HG03457 (cell line): ENCODE data around the gene AFF2.

Experiments
- ATAC-seq: cut with Tn5 transposase; IDR thresholded peaks from one replicate; pipeline ENCODE4 v1.9.1; 2021; ENCODE audit warnings: moderate number of reproducible peaks; ENCODE audit not compliant: unreplicated experiment

Gene AFF2

DNA sequence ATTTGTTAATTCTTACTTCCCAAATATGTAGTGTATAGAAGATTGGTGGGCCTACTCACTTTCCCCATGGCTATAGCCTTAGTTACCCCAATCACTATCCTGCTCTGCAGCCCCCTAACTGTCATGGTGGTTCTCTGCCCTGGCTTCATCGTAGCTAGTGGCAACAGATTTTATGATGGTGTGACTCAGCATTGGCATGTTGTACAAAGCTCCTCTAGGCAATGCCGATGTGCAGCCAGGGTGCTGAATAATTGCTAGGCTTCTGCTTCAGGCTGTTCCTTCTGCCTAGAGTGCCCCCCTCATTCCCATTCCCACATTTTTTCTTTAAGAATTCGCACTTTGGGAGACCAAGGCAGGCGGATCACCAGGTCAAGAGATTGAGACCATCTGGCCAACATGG, 35.2 kb downstream of the AFF2 start:
- ATAC-seq: no peak

DNA sequence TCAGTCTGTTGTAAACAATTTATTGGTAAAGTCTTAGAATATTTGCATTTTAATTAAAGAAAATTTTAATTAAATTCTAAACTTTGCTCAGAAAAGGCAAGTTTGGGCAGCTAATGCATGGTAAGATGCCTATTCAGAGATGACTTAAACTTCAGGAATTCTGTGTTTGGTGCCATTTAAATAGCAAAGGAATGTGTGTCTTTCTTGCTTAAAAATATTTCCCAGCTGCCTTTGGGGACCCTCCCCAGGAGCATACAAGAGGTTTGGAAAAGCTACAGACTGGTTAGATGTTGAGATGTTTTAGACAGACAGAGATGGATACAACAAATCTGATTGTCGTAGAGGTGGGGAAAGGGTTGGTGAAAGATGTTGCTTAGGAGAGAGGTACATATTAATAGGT, 36.5 kb downstream of the AFF2 start:
- no peak for ATAC-seq

DNA sequence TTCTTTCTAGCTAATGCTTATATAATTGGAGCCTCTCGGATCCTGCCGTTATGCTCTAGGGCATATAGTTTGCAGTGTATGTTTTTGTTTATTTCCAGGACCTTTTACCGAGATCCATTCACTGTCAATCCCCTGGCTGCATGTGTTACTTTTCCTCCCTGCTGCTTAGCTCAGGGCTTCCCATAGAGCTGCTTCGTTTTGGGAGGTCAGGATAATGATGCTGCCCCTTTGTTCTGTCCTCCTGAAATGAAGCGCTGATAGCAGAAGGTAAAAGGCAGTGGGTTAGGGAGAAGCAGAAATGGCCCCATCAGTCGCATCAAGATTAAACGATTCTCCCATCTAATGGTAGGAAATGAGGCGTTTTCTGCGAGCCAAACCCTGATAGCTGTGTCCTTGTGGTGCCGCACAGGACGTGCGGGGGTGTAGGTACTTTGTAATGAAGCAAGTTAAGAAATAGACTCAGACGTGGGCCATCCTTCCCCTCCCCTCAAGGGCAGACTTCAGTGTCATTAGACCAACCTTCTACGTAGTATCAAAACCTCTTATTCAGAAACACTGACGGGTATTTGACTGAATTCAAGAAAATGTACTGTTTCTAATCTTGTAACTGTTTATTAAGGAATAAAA, 37.3 kb downstream of the AFF2 start:
- ATAC-seq: no peak

DNA sequence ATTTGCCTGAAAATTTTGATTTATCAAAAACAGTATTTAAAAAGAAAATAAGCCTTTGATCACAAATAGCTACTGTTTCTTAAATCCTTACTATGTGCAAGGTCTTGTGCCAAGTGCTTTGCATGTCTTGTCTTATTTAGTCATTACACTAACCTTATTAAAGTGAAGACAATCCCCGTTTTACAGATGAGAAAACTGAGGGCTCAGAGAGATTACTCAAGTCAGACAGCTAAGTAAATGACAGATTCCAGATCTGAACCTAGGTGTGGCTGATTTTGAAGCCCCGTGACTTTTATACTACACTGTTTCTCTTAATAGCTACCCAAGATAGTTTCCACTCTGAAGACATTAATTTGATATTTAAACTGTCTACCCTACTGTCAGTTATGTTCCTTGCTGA, 38.2 kb downstream of the AFF2 start:
- ATAC-seq: no peak

DNA sequence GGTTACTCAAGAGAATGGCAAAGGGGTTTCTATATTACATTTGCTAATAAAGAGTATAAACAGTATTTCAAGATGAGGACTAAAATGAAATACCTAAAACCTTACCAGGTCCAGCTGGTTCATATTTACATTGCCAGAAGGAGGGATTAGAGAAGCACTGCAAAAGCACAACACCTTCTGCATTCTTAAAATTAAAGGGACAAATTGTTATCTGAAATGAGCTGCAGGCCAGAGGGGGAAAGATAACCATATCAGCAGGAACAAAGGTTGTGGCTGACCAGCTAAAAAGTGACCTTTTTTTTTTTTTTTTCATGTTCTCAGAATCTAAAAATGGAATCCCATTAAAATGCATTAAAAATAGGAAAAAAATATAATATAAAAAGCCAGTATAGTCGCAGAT, 39.7 kb downstream of the AFF2 start:
- no peak for ATAC-seq

DNA sequence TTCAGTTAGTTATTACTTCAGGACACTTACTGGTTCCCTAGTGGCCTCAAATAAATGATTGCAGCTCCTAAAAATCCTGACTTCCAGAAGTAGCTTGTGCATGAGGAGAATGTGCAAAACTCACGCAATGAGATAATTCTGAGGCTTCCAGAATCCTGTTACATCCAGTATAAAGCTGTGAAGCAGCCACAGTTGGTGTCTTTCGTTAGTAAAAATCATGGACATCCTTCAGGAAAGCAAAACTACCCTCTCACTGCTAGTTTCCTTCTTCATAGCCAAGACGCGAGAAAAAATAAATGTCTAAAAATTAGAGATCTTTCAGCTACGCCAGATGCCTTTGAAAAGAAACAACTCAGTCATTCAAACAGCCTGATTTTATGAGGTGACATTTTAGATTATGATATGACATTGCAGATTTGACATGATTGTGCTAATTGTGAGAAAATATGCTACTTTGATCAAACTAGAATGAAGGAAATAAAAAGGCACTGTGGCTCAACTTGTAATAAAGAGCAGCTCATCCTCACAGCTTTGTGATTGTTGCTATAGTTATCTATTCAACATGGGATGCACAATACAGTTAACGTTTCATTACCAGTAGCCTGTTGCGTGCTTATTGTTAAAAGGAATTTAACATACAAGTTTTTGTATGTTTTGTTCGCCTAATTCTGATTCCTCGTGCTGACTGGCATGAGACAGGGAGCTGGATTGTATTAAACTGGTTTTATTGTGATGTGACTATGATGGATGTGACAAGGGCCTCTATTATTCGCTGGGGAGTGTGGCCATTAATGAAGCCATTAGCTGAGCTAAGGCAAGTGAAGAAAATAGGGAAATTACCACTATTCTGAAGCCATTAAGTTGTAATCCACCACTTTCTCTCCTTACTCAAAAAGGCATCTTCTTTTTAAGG, 40.5 kb downstream of the AFF2 start:
- peak; percentile 29 for ATAC-seq

DNA sequence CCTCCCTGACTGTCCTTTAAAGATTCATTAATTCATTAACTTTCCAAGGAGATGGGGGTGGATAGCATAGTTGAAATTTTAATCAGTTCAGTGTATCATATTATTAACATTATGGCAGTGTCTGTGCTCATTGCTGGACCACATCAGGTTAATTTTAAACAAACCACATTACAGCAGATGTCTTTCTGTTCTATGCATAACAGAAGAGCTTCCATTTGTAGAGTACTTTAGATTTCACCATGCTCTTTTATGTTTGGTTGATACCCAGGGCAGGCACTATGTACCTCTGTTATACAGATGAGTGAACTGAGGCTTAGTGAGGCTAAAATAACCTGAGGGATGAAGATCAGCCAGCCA, 41.1 kb downstream of the AFF2 start:
- peak; percentile 80 for ATAC-seq

DNA sequence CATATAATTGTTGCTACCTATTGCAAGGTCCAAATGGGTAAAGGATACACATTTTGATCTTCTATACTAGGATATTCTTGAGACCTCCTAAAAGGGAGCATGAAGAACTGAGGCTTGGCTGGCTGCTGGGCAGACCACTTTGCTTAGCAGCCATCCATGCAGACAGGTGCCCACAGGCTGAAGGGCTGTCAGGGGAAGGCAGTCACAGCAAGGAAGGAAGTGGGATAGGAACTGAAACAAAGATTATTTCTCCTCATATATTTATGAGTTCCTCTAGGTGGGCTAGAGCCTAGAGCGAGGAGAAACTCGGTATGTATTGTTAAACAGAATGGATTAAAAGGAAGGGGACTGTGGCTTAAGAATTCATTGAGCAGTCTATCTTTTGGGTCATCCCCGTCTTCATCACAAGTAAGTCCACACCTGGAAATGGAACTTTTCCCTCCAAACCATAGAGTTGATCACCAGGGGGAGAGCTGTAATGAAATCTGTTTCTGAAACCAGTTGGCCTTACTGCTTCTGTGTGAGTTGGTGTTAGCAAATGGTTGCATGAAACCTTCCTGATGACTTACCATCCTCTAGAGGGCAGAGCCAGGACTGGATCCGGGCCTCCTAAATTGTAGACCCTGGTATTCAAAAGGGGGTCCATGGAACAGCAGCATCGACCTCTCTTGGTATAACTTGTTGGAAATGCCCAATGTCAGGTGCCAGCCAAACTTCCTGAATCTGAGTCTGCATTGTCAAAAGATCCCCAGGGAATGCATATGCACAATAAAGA, 42.3 kb downstream of the AFF2 start:
- ATAC-seq: no peak

DNA sequence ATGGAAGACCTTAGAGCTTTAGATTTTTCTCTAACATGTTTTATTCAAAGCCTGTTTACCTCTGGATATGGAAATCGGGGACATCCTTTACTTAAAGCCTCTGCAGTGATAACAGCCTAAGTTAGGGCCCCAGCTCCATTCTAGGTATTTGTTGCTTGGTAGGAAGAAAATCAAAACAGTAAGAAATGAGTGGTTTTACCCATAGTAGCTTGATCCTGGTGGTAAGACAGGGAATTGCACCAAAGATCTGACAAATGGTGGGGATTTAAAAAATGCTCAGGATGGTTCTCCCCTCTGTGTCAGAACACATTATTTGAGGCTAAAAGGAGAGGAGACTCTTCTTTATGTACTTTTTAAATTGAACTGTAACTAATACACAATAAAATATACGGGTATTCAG, 52.4 kb downstream of the AFF2 start:
- ATAC-seq: no peak

DNA sequence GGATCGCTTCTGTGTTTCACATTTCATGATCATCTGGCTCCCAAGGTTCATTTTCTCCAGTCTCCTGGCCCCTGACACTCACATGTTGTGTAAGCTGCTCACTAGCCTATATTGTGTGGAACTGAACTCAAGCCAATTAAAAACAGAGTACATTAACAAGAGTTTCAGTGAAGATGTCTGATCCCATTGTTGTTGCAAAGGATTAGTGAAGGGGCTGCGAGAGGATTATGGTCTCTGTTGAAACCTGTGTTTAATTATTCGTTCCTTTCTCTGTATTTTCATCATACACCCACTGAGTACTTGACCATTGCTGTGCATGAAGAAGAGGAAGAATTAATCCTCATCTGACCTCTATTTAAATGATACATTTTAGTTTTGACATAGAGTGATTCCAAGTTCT, 54.7 kb downstream of the AFF2 start:
- ATAC-seq: no peak

DNA sequence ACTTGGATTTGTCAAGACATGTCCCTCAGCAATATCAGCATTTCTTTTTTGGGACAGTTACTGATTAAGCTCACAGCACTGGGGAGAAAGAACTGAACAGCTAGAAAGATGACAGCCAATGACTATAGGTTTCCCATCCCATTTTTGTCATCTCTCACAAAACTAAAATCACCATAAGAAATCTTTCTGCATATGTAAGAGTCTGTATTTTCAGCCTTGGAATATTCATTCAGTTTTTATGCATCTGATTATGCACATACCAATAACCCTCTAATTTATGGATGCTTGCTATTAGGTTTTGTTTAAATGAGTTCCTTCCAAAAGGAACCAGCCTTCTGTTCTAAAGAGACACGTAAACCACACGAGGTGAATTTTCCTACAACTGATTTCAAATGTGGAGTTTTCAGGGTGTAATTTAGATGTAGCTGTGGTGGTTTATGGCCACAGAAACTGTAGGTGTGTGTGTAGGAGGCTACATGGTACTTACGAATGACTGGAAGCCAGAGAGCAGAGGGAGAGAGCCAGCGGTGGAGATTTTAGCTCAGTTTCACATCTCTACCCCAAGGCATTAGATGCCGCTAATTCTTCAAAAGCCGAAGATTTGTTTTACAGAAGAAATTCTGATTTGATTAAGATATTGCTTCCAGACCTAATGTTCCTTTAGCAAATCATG, 55.3 kb downstream of the AFF2 start:
- ATAC-seq: no peak

DNA sequence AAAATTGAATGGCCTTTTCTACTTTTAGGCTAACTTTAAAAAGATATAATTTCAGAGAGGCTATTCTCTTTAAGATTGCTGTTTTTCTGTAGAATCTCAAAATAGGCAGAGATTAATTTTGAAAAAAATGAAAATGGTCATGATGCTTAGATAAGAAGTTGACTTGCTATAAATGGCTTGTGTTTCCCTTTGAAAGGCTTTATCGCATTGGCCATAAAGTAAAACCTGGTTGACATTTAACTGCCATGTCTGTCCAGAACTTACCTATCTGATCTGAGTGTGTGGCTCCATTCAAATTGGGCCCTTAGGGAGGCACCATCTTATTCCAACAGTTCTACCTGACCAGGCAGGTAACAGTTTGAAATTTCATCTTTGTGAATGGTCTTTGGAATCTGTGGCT, 56.1 kb downstream of the AFF2 start:
- no peak for ATAC-seq

DNA sequence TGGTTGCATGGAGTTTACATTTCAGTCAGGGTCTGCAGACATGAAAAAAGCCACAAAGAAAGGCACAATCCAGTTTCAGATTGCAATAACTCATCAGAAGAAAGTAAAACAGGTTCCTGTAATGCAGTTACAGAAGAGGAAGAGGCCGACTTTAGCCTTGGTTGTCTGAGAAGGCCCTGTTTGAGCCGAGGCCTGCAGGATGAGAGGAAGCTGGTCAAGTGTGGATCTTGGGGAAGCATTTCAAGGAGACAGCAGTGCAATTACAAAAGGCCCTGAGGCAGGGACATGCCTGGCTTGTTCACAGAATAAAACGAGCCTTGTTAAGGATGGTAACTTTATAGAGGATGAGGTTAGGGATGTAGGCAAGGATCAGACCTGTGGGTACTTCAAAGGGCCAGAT, 62.4 kb downstream of the AFF2 start:
- no peak for ATAC-seq

DNA sequence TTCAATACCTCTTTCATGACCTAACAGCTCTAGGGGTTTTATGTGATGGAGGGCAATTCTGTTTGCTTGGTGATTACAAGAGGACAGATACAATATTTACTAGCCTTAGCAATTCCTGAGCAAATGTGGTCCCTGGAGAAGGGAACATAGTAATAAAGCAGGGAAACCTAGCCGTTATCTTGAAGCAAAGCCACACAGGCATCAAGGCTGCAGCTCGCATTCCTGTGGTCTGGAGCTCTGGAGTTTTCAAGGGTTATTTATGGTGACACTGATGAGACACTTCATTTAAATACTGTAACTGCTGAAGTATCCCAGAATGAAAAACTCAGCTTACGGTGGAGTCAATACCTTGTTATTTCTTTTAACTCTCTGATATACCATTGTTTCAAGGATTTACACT, 66.8 kb downstream of the AFF2 start:
- ATAC-seq: no peak

DNA sequence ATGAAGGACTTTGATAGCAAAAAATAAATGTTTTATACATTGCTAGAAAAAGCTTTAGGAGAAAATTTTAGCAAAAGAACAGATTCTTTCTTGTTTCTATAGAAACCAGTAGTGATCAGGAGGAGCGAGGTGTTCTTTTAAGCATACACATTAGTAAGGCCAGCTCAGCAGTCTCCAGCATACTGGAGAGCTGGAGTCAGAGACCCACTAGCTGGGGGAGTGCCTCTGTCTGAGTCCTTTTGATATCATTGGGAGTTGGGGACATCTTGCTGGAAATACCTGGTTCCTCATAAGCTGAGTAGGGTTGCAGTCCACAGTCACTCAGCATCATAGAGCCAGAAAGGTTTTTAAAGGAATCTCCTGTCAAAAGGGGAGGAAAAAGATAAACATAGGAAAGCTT, 67.4 kb downstream of the AFF2 start:
- no peak for ATAC-seq

DNA sequence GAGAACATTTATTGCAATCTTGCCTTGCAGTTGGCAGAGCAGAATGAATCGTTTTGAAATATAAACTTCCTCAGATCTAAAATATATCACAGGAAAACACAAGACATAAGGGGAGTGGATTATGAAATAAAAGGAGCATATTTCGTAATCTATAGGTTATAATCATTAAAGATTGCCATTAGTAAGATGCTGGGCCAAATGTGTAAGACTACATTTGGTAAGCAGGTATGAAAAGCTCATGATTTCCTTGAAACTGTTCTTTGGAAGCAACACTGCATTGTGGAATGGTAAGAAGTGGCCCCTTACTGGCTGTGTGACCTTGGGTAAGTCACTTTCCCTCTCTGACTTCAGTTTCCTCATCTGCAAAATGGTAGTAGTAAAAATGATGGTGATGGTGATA, 68.3 kb downstream of the AFF2 start:
- no peak for ATAC-seq

DNA sequence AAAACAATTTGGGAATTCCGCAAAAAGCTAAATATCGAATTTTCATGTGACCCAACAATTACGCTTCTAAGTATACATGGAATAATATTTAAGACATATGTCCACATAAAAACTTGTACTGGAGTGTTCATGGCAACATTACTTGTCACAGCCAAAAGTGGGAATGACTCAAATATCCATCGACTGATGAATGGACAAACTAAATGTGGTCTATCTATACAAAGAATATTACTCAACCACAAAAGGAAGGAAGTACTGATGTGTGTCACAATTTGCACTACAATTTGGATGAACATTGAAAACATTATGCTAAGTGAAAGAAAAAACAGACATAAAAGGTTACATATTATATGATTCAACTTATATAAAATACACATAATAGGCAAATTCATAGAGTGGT, 71.9 kb downstream of the AFF2 start:
- ATAC-seq: no peak

DNA sequence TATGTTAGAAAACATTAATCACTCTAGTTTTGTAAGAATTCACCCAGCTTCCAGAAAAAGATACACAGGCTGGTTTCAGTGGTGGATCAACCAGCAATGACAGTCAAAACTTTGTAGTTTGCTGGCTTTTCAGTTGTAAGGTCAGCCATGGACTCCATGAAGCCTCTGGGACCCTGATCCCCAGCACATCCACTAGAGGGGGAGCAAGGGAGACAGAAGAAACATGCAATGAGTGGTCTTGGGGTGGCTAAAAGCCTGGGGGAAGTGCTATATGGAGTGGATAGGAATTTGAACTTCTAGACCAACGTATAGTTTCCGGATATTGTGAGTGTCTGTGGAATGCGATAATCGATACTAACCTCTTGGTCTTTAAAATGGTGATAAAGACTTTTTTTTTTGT, 72.7 kb downstream of the AFF2 start:
- no peak for ATAC-seq

DNA sequence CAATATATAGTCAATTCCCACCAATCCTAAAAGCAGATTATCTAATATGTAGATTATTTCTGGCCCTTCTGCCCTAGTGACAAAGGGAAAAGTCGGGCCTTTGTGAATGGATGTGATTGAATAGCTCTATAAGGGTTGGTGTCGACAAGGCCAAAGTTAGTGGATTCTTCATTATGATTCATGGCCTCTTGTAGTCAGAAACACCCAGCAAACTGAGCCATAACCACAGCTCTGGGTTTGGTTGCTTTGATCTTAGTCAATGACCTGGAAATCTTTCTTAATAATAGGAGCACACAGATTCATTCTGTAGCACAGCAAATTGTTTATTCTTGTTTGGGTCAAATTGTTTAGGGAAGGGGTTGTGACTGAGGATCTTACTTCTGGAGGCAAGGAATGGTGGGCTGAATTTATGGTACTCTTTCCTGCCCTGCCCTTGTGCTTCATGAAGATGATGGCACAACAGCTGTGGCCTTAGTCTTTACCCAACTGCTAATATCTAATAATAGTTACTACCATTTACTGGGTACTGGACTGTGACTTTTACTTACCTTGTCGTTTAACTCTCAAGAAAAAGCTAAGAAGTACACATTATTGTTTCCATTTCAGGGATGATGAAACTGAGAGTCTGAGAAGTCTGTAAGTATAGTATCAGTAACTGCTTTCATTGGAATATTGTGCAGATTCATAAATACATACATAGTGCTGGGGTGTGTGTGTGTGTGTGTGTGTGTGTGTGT, 74.0 kb downstream of the AFF2 start:
- no peak for ATAC-seq

DNA sequence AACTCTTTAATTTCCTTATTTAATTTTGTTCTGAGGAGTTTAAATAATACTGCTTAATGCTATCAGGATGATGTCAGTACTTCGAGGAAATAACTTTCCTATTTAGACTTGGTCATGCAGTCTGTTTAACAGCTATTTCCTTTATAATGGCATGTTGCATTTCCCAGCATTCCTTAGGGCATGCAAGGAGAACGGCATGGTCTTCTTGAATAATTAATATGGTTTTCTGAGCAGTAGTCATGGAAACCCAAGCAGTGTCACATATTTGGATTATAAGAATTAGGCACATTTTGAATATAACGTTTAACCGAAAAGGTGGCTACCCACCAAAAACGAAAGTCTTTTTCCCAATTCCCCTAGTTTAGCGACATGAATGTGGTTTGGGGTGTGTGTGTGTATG, 76.0 kb downstream of the AFF2 start:
- no peak for ATAC-seq

DNA sequence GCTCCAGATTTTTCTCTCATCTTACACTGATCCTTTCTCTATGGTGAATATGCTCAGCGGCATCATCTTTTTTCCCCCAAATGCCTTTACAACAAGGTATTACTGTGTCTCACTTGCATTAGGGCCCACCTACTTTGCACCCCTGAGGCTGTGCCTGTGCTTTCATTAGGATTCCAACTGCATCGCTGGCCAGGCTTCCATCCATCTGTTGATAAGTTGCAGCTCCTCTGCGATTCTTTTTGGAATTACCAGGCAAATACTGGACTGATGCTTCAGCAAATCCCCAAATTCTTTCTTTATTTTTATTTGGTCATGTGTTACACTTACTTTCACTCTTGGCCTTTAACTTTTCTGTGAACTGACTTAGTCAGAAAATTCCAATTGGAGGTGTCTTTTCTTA, 77.3 kb downstream of the AFF2 start:
- ATAC-seq: no peak
